Measurements from ENCODE around the gene OR9G1. TPM values are rescaled to one million over a fixed set of nuclear protein-coding genes. Genes with fewer than 3 reads are reported as not detected.

OR9G1 gene
- total RNA-seq, 1 donor from 2014 or later = not detected

GRCh38 chr11:56714206-56714605 is 15.3 kb downstream of the OR9G1 start:
- no peak overlapping the region for H3K27ac Mint-ChIP-seq (ENCODE audit: unreplicated experiment)
- DNase-seq (ENCODE audit: low spot score) = no peak
- H3K36me3 Mint-ChIP-seq (ENCODE audit: low read depth) = no peaks in the 10 kb centered on the region
- H3K9me3 Mint-ChIP-seq (ENCODE audit: low read depth) = peaks cover 29% of the 10 kb centered on the region
- H3K4me3 Mint-ChIP-seq (ENCODE audit: unreplicated experiment) = no peak overlapping the region
- no peaks in the 10 kb centered on the region for H3K27me3 Mint-ChIP-seq (ENCODE audit: low read depth)
- H3K4me1 Mint-ChIP-seq (ENCODE audit: low read depth) = no peaks in the 10 kb centered on the region
- no peak for TF ChIP-seq CTCF (IDR thresholded peaks at IDR 0.05)

GRCh38 chr11:56716379-56716854 is 17.5 kb downstream of the OR9G1 start:
- TF ChIP-seq CTCF (IDR thresholded peaks at IDR 0.05) = no peak
- H3K36me3 Mint-ChIP-seq (ENCODE audit: low read depth) = no peaks in the 10 kb centered on the region

GRCh38 chr11:56720513-56720912 is 21.6 kb downstream of the OR9G1 start:
- peaks cover 15% of the 10 kb centered on the region for H3K9me3 Mint-ChIP-seq (ENCODE audit: low read depth)
- no peak for TF ChIP-seq CTCF (IDR thresholded peaks at IDR 0.05)
- H3K27ac Mint-ChIP-seq (ENCODE audit: unreplicated experiment) = no peak overlapping the region
- no peaks in the 10 kb centered on the region for H3K27me3 Mint-ChIP-seq (ENCODE audit: low read depth)
- H3K4me3 Mint-ChIP-seq (ENCODE audit: unreplicated experiment) = no peak overlapping the region
- no peaks in the 10 kb centered on the region for H3K4me1 Mint-ChIP-seq (ENCODE audit: low read depth)
- H3K36me3 Mint-ChIP-seq (ENCODE audit: low read depth) = no peaks in the 10 kb centered on the region
- no peak for DNase-seq (ENCODE audit: low spot score)

More at GRCh38 chr11:56716379-56716854, 17.5 kb downstream of the OR9G1 start:
- Mint-ChIP-seq H3K4me1 (ENCODE audit: low read depth) (no peaks in the 10 kb centered on the region), H3K4me3 (ENCODE audit: unreplicated experiment) (no peak overlapping the region), H3K27me3 (ENCODE audit: low read depth) (no peaks in the 10 kb centered on the region), H3K9me3 (ENCODE audit: low read depth) (peaks cover 27% of the 10 kb centered on the region), H3K27ac (ENCODE audit: unreplicated experiment) (no peak overlapping the region)
- no peak for DNase-seq (ENCODE audit: low spot score)

- Mint-ChIP-seq H3K27me3 (ENCODE audit: low read depth) (no peaks in the 10 kb centered on the region), H3K4me1 (ENCODE audit: low read depth) (no peaks in the 10 kb centered on the region), H3K9me3 (ENCODE audit: low read depth) (peaks cover 17% of the 10 kb centered on the region), H3K4me3 (ENCODE audit: unreplicated experiment) (no peak overlapping the region), H3K36me3 (ENCODE audit: low read depth) (no peaks in the 10 kb centered on the region), H3K27ac (ENCODE audit: unreplicated experiment) (no peak overlapping the region)
- no peak for DNase-seq (ENCODE audit: low spot score)
- TF ChIP-seq CTCF (IDR thresholded peaks at IDR 0.05) = no peak
Observed at GRCh38 chr11:56740107-56740506, 41.2 kb downstream of the OR9G1 start.

GRCh38 chr11:56740886-56741285 is 42.0 kb downstream of the OR9G1 start:
- DNase-seq (ENCODE audit: low spot score) = no peak
- H3K27me3 Mint-ChIP-seq (ENCODE audit: low read depth) = no peaks in the 10 kb centered on the region
- TF ChIP-seq CTCF (IDR thresholded peaks at IDR 0.05) = no peak
- H3K4me1 Mint-ChIP-seq (ENCODE audit: low read depth) = no peaks in the 10 kb centered on the region
- H3K9me3 Mint-ChIP-seq (ENCODE audit: low read depth) = peaks cover 17% of the 10 kb centered on the region
- no peak overlapping the region for H3K27ac Mint-ChIP-seq (ENCODE audit: unreplicated experiment)
- no peak overlapping the region for H3K4me3 Mint-ChIP-seq (ENCODE audit: unreplicated experiment)
- H3K36me3 Mint-ChIP-seq (ENCODE audit: low read depth) = no peaks in the 10 kb centered on the region

Data from chondrocyte (in vitro differentiated cells).